ENCODE results near the gene RAPGEF6.
"Not testable (repeated sequence)": the region's sequence is repeated elsewhere in the genome, so short reads cannot be mapped to it uniquely, and the experiment has no call there.

RAPGEF6 gene

DNA sequence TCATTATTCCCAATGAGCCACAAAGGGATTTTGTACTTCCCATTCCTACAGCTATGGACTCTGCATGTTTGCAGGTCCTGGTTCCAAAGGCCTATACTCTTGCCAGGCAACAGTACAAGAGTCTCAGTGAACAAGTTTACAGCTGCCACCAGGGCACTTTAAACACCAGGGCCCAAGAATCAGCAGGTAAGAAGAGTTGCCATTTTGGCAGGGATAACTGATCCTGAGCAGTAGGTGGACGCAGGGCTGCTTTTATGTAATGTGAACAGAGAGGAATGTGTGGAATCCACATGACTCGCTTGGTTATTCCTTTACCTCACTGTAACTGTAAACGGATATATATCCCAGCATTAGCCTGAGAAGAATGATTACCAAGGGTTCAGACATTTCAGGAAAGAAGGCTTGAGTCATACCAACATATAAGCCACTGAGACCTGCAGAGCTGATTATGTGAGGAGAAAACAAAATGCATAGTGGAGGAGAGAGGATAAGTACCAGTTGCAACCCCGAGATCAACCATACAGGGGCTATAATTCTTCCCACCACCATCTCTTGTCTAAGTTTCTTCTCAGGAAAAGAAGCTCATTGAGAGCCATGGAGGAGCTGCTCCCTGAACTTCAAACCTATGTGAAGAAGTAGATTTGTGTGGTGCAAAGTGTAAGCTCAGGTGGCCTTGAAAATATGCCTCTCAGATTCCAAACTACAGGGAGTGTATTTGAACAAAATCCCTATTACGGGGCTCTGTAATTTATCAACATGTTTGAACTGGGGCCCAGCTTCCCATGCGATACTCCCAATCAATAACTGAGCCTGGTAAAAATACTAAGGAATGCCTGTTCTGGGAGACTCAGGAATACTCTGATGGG, 24.6 kb downstream of the RAPGEF6 start:
- no peak for DNase-seq

GRCh38 chr5:131609774-131610173, 25.3 kb downstream of the RAPGEF6 start:
- no peak for DNase-seq

GRCh38 chr5:131608597-131608996, 26.4 kb downstream of the RAPGEF6 start:
- no peak for DNase-seq

DNA sequence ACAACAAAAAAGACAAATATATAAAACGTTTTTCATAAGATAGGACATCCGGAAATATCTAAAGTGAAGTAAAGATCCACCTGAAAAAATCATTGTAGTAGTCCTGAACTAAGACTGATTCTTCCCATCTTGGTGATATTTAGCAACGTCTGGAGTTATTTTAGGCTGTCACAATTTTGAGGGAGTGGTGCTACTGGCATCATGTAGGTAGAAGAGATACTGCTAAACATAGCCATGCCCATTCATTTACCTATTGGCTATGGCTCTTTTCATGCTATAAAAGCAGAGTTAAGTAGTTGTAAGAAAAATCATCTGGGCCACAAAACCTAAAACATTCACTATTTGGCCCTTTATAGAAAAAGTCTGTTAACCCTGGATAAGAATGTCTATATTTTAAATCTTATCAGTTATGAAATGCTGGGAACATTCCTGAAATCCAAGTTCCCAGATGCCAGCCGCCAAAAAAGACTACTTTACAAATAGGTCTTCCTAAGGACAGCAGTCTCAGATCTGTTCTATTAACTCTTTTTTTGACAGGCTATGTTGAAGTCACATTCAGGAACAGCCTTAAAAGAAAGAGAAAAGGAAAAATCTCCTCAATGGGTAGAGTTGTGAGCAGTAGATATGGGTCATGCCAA, 27.0 kb downstream of the RAPGEF6 start:
- peak in 1 of 51 donors; percentile 18 for DNase-seq

GRCh38 chr5:131607418-131607817, 27.6 kb downstream of the RAPGEF6 start:
- no peak for DNase-seq

DNA sequence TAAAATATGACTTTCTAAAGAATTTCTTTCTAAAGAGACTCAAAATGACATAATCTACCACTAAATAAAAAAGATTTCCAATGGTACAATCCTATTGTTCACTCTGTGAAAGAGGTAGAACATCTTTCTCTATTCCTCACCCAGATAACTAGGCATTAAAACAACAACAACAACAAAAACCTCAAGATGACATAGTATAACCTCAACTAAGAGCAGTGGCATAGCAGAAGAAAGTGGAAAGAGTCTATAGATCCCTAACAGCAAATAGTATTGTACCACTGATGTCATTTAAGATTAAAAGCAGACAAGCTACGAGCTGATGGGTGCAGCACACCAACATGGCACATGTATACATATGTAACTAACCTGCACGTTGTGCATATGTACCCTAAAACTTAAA, 29.9 kb downstream of the RAPGEF6 start:
- DNase-seq, result no peak

DNA sequence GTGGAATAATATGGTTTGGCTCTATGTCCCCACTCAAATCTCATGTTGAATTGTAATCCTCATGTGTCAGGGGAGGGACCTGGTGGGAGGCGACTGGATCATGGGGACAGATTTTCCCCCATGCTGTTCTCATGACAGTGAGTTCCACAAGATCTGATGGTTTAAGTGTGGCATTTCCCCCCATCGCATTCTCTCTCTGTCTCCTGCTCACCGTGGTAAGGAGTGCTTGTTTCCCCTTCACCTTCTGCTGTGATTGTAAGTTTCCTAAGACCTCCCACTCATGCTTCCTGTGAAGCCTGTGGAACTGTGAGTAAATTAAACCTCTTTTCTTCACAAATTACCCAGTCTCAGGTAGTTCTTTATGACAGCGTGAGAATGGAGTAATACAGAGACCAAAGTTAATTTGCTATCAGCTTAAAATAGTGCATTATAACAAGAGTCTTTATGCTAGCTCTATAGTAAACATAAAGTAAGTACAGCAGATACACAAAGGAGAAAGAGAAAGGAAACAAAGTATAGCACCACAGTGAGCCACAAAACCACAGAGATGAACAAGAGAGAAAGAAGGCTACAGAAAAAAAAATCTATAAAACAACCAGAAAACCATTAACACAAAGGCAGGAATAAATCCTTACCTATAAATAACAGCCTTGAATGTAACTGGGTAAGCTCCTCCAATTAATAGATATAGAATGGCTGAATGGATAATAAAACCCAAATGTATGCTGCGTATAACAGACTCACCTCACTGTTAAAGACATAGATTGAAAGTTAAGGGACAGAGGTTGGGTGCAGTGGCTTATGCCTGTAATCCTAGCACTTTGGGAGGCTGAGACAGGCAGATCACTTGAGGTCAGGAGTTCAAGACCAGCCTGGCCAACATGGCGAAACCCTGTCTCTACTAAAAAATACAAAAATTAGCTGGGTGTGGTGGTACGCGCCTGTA, 39.7 kb downstream of the RAPGEF6 start:
- DNase-seq, result no peak

GRCh38 chr5:131593921-131594320, 41.1 kb downstream of the RAPGEF6 start:
- DNase-seq, result no peak

DNA sequence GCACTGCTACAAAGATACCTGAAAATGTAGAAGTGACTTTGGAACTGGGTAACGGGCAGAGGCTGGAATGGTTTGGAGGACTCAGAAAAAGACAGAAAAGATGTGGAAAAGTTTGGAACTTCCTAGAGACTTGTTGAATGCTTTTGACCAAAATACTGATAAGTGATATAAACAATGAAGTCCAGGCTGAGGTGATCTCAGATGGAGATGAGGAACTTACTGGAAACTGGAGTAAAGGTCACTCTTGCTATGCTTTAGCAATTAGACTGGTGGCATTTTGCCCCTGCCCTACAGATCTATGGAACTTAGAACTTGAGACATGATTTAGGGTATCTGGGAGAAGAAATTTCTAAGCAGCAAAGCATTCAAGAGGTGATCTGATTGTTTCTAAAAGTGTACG, 41.6 kb downstream of the RAPGEF6 start:
- DNase-seq, result not testable (repeated sequence)

DNA sequence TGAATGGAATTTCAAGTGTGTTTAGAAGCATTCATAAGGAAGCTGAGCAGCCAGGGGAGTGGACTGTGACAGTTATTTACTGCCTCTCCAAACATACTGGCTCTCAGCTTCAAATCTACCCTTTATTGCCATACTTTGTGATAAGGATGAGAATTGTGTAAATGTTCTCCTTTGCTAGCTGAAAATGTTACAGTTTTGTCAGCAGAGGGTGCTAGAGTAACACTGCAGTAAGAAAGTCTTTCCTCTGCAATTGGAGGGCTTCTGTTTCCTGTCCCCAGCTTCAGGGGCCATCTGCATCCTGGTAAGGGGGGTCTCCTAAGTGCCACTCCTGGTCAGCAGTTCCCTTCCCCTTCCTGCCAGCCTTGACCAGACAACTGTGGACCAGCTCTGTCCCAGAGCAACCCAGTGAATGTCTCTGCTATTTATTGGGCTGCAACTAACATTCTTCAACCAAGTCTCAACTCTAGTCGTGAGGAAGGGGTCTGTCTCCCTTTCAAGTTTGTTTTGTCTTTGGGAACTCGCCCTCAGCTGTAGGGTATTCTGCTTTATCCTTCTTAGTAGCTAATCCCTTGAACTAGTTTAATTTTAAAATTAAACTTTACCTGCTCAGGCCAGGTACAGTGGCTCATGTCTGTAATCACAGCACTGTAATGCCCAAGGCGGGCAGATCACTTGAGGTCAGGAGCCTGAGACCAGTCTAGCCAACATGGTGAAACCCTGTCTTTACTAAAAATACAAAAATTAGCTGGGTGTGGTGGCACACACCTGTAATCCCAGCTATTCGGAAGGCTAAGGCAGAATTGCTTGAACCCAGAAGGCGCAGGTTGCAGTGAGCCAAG, 45.3 kb downstream of the RAPGEF6 start:
- peak in 20 of 51 donors; percentile 3 to 72 (median 8) for DNase-seq

DNA sequence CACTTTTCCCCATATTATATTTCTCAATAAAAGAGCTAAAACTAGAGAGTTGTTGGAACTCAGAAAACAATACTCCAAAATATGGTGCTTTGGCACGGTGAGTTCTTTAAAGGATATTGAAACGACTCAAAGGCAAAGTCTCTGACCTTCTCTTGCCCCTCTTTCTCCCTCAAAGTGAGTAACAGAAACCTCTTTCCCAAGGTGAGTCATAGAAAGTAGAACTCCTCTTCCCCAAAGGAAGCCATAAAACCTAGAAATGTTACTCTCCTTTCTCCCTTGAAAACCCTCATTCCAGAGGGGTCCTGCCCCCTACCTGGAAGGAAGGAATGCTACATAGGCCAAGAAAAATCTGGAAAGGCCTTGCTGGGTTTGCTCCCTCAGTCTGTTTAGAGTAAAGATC, 47.5 kb downstream of the RAPGEF6 start:
- no peak for DNase-seq

- DNase-seq, result no peak
These were observed 53.3 kb downstream of the RAPGEF6 start for GRCh38 chr5:131581702-131582101.

DNA sequence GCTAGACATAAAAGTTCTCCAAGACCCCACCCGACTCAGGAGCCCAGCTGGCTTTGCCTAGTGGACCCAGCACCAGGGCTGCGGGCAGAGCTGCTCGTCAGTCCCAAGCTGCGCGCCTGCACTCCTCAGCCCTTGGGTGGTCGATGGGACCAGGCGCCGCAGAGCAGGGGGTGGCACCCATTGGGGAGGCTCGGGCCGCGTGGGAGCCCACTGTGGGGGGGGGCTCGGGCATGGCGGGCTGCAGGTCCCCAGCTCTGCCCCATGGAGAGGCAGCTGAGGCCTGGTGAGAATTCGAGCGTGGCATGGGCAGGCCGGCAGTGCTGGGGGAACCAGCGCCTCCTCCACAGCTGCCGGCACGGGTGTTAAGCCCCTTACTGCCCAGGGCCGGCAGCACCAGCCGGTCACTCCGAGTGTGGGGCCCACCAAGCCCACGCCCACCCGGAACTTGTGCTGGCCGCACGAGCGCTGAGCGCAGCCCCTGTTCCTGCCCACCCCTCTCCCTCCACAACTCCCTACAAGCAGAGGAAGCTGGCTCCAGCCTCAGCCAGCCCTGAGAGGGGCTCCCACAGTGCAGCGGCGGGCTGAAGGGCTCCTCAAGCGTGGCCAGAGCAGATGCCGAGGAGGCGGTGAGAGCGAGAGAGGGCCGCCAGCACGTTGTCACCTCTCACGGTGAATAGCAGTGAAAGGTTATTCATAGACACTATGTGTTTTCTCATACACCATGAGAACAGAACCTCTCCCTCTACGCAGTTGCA, 54.9 kb downstream of the RAPGEF6 start:
- no peak for DNase-seq

- no peak for DNase-seq
These were observed 59.3 kb downstream of the RAPGEF6 start for GRCh38 chr5:131575660-131576227.

GRCh38 chr5:131571669-131572168, 63.3 kb downstream of the RAPGEF6 start:
- no peak for DNase-seq

- DNase-seq, result no peak
These were observed 64.3 kb downstream of the RAPGEF6 start for GRCh38 chr5:131570757-131571156.

GRCh38 chr5:131564229-131564652, 70.8 kb downstream of the RAPGEF6 start:
- DNase-seq, result no peak

DNA sequence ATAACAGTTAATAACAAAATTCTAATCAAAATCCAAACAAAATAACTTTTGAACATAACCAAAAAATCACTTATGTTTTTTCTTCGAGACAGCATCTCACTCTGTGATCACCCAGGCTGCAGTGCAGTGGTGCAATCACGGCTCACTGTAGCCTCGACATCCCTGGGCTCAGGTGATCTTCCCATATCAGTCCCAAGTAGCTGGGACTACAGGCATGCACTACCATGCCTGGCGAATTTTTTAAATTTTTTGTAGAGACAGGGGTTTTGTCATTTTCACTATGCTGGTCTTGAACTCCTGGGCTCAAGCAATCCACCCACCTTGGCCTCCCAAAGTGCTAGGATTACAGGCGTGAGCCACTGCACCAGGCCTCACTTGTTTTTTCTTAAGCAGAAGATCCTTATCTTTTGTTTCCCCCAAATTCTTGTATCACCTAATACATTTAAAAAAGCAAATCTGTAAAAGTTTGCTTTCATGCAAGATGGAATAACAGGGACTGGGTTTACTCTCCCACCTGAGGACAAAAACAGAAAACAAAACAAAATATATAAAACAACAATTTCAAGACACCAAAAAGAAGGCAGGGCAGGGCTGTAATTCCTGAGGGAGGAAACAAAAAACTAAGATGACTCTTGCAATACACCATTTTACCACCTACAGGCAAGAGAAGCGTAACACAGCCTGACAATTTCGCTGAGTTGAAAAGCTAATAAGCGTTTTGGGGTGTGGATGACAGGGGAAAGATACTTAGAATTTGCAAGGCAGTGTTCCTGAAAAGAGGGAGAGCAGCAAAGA, 71.4 kb downstream of the RAPGEF6 start:
- peak in 1 of 51 donors; percentile 3 for DNase-seq

GRCh38 chr5:131550606-131551005, 84.4 kb downstream of the RAPGEF6 start:
- DNase-seq, result no peak
